LNCAP (cell line): ENCODE data around the gene TNFRSF25.

Source experiments
- TF ChIP-seq, protein P1 (sequence below): fragments of 450-650 bp; IDR thresholded peaks from 2 replicates; pipeline ENCODE4 v1.5.1; 2017; ENCODE audit warnings: mild to moderate bottlenecking

The TNFRSF25 gene

GRCh38 chr1:6506210-6507036 lies 40.5 kb upstream of the TNFRSF25 start:
- TF ChIP-seq, protein P1, sequence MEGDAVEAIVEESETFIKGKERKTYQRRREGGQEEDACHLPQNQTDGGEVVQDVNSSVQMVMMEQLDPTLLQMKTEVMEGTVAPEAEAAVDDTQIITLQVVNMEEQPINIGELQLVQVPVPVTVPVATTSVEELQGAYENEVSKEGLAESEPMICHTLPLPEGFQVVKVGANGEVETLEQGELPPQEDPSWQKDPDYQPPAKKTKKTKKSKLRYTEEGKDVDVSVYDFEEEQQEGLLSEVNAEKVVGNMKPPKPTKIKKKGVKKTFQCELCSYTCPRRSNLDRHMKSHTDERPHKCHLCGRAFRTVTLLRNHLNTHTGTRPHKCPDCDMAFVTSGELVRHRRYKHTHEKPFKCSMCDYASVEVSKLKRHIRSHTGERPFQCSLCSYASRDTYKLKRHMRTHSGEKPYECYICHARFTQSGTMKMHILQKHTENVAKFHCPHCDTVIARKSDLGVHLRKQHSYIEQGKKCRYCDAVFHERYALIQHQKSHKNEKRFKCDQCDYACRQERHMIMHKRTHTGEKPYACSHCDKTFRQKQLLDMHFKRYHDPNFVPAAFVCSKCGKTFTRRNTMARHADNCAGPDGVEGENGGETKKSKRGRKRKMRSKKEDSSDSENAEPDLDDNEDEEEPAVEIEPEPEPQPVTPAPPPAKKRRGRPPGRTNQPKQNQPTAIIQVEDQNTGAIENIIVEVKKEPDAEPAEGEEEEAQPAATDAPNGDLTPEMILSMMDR, result no peak

- TF ChIP-seq, protein P1, result no peak
Observed at GRCh38 chr1:6505367-6506209, 39.6 kb upstream of the TNFRSF25 start.

DNA sequence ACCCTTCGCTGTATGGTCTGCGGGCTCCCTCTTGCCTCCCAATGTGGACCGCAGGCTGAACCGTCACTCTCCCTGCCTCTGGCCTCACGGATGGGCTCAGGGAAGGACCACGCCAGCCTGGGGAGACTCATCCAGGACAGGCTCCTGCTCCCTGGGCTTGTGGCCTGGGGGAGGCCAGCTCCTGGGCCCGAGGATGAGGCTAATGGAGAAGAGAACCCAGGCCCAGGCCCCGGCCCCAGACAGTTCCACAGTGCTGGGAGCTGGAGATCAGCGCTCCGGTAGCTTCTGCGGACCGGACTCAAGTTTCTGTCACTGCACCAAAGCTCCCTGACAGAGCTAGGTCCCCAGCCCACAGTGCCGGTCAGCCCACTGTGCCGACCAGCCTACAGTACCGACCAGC lies 38.9 kb upstream of the TNFRSF25 start:
- TF ChIP-seq, protein P1, result no peak

GRCh38 chr1:6503884-6504602 lies 38.1 kb upstream of the TNFRSF25 start:
- TF ChIP-seq, protein P1, result no peak

- TF ChIP-seq, protein P1, result no peak
Observed at GRCh38 chr1:6502000-6502891, 36.3 kb upstream of the TNFRSF25 start.

DNA sequence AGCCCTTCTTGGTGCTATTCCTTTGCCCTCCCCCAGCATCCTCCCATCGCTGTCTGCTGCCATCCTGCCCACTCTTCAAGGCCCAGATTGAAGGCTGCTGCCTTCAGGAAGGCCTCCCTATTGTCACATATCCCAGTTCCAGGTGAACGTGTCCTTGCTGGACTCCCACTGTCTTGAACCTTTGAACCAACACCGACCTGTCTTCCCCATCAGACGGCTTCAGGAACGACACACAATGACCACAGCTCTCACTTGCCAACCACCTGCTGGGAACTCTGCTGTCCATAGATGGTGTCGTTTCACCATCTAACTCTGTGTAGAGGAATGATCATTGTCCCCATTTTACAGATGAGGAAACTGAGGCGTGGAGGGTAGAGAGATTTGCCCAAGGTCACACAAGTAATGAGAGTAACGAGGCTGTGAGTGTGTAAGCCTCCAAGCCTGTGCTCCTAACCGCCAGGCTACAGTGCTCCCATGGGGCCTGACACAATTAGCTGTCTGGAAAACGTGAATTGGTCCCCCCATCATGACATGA lies 35.4 kb upstream of the TNFRSF25 start:
- TF ChIP-seq, protein P1, result no peak
